ENCODE measurements around the gene SPDYA.

SPDYA gene

DNA sequence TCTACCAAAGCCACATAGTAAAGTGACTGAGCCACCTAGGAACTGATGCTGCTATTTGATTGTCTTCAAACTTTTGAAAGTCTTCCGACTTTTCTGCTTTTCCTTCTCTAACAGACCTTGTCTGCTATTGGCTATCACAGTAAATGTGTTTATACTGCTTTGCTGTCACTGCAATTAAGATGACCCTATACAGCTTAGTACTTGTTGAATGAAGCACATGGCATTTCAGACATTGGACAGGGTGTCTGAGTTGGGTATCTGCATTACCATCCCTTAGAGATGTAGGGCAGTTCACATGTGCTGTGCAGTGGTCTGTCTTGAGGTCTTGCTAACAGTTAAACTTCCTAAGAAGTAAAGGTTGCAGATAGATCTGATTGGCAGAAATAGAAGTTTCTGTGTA, 87.4 kb downstream of the SPDYA start:
- Histone ChIP-seq H3K9me3 (ENCODE audit: control insufficient read depth in 1 of 2, low read length in 2 of 2) (no peaks in the 10 kb centered on the region), H3K4me3 (ENCODE audit: low read depth in 1 of 2, low read length in 2 of 2) (no peak overlapping the region), H3K27ac (ENCODE audit: low read depth, low read length) (no peak overlapping the region), H3K36me3 (ENCODE audit: control insufficient read depth in 1 of 2, insufficient read depth in 2 of 2, low read length in 2 of 2) (peaks cover 0 to 7% of the 10 kb centered on the region in 2 donors), H3K9ac (ENCODE audit: low read depth in 1 of 2, low read length in 2 of 2) (no peak overlapping the region), H3K4me1 (ENCODE audit: control insufficient read depth in 1 of 2, insufficient read depth in 2 of 2, low read length in 2 of 2) (peaks cover 22 to 36% of the 10 kb centered on the region in 2 donors), H3K27me3 (ENCODE audit: control insufficient read depth in 1 of 2, insufficient read depth in 2 of 2, low read length in 2 of 2) (no peaks in the 10 kb centered on the region)

All from duodenal mucosa (tissue), 2 donors.